ENCODE data around the gene EFCAB11. TPM values are rescaled to one million over a fixed set of nuclear protein-coding genes. Genes with fewer than 3 reads are reported as not detected.

EFCAB11 gene
- total RNA-seq, 1 experiment from 2014 or later = 15.5 TPM

- H3K4me1 Mint-ChIP-seq = peaks cover 3% of the 10 kb centered on the region; the same call in 1 of the 2 replicates
- ChIA-PET CTCF (interaction anchor here (0.7 kb wide), 1 partner anchor 258 kb away, joined by 5 read pairs; no protein-coding TSS in a partner anchor), POLR2A (no interaction called here)
- H3K36me3 Mint-ChIP-seq = no peaks in the 10 kb centered on the region
- H3K27ac Mint-ChIP-seq = no peak overlapping the region
- ATAC-seq = no peak
- DNase-seq (ENCODE audit: low spot score) = no peak
- no peaks in the 10 kb centered on the region for H3K9me3 Mint-ChIP-seq
- no peaks in the 10 kb centered on the region; the same call in 1 of the 2 replicates for H3K27me3 Mint-ChIP-seq (ENCODE audit: low read depth)
- H3K4me3 Mint-ChIP-seq = no peak overlapping the region
- TF ChIP-seq NR3C1 (CRISPR knock-in tag; conservative IDR thresholded peaks at IDR 0.05; ENCODE audit: low read depth) (no peak), MXD4 (CRISPR knock-in tag; IDR thresholded peaks at IDR 0.05; ENCODE audit: borderline replicate concordance) (no peak), SMAD4 (CRISPR knock-in tag; IDR thresholded peaks at IDR 0.05) (no peak), ETV6 (CRISPR knock-in tag; IDR thresholded peaks at IDR 0.05) (no peak), SOX15 (CRISPR knock-in tag; IDR thresholded peaks at IDR 0.05) (no peak), IRF2 (CRISPR knock-in tag; IDR thresholded peaks at IDR 0.05; ENCODE audit: borderline replicate concordance, low read depth) (no peak), ATF6 (CRISPR knock-in tag; IDR thresholded peaks at IDR 0.05) (no peak), ZNF121 (CRISPR knock-in tag; IDR thresholded peaks at IDR 0.05) (no peak), CDX4 (CRISPR knock-in tag; IDR thresholded peaks at IDR 0.05; ENCODE audit: borderline replicate concordance) (no peak), MAX (CRISPR knock-in tag; IDR thresholded peaks at IDR 0.05) (no peak)
- TF ChIP-seq, protein P1, sequence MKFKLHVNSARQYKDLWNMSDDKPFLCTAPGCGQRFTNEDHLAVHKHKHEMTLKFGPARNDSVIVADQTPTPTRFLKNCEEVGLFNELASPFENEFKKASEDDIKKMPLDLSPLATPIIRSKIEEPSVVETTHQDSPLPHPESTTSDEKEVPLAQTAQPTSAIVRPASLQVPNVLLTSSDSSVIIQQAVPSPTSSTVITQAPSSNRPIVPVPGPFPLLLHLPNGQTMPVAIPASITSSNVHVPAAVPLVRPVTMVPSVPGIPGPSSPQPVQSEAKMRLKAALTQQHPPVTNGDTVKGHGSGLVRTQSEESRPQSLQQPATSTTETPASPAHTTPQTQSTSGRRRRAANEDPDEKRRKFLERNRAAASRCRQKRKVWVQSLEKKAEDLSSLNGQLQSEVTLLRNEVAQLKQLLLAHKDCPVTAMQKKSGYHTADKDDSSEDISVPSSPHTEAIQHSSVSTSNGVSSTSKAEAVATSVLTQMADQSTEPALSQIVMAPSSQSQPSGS (CRISPR knock-in tag; IDR thresholded peaks at IDR 0.05; ENCODE audit: borderline replicate concordance, low read depth) = no peak
These were observed 153.4 kb downstream of the EFCAB11 start for GRCh38 chr14:89801136-89801535.

GRCh38 chr14:89798212-89798773 is 156.2 kb downstream of the EFCAB11 start:
- POLR2A ChIA-PET = no interaction called here
- CTCF ChIA-PET = interaction anchor here (0.5 kb wide), 1 partner anchor 719 kb away, joined by 3 read pairs; no protein-coding TSS in a partner anchor
- no peaks in the 10 kb centered on the region for H3K36me3 Mint-ChIP-seq
- no peak overlapping the region for H3K27ac Mint-ChIP-seq
- no peak overlapping the region for H3K4me3 Mint-ChIP-seq
- no peaks in the 10 kb centered on the region for H3K9me3 Mint-ChIP-seq
- no peak for ATAC-seq
- TF ChIP-seq ZNF317 (CRISPR knock-in tag; IDR thresholded peaks at IDR 0.05; ENCODE audit: borderline replicate concordance, low read depth) (no peak), ELF4 (CRISPR knock-in tag; IDR thresholded peaks at IDR 0.05; ENCODE audit: low read depth) (no peak), HMGA2 (CRISPR knock-in tag; IDR thresholded peaks at IDR 0.05) (no peak), NR1H2 (CRISPR knock-in tag; IDR thresholded peaks at IDR 0.05) (no peak), ZNF232 (CRISPR knock-in tag; IDR thresholded peaks at IDR 0.05) (no peak), EMX1 (CRISPR knock-in tag; IDR thresholded peaks at IDR 0.05) (no peak), NFYB (CRISPR knock-in tag; conservative IDR thresholded peaks at IDR 0.05; ENCODE audit: low read depth) (no peak), TEAD4 (CRISPR knock-in tag; IDR thresholded peaks at IDR 0.05) (no peak), GTF2I (CRISPR knock-in tag; conservative IDR thresholded peaks at IDR 0.05) (no peak), ZNF416 (CRISPR knock-in tag; IDR thresholded peaks at IDR 0.05) (no peak)
- TF ChIP-seq, protein P2, sequence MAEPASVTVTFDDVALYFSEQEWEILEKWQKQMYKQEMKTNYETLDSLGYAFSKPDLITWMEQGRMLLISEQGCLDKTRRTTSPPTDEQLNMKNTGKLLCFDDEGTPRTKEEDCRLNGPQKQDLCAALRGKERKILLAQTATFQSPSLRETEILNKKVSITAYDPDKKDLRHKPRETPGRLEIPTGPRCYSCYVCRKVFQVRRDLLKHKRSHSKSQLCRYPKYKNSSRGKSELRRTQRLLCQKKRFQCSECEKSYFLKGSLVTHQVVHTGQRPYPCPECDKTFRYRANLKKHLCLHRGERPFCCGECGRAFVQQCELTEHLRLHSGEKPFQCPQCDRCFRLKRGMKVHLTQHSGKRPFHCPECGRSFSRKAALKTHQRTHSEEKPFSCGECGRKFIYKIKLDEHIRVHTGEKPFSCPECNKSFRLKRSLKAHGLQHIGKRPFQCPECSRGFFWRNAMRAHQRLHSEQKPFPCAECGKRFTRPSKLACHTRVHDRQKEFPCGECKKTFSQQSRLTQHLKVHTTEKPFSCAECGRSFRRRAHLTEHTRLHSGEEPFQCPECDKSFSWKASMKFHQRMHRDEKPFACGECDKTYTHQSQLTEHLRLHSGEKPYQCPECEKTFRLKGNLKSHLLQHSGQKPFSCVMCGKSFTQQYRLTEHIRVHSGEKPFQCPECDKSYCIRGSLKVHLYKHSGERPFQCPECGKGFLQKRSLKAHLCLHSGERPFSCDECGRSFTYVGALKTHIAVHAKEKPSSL (CRISPR knock-in tag; conservative IDR thresholded peaks at IDR 0.05) = no peak
- H3K27me3 Mint-ChIP-seq (ENCODE audit: low read depth) = no peaks in the 10 kb centered on the region; the same call in 1 of the 2 replicates
- 0 out of 2 replicates have a peak, but pooled peaks cover 3% of the 10 kb centered on the region for H3K4me1 Mint-ChIP-seq
- DNase-seq (ENCODE audit: low spot score) = no peak
